Endothelial cell of umbilical vein (primary cell): ENCODE measurements around the gene ADAMTS17. TPM values are rescaled to one million over a fixed set of nuclear protein-coding genes. Genes with fewer than 3 reads are reported as not detected.

Experiments used
- BruUV-seq: library from RNA; stranded (reverse); fragments of 400-500 nt; replicated peaks from 2 replicates; lab custom pipeline; 2021; lab: Mats Ljungman, UMichigan
- CTCF ChIA-PET: fragments of 300-600, 350-600 bp; sonication (Branson Sonifier 250); formaldehyde crosslinking; loops from one replicate; lab custom pipeline; 2021; ENCODE audit warnings: antibody characterized with exemption, inconsistent platforms; lab: Charles Lee
- POLR2A ChIA-PET: fragments of 300-600, 350-600 bp; sonication (Branson Sonifier 250); formaldehyde crosslinking; loops from one replicate; lab custom pipeline; 2021; ENCODE audit warnings: antibody characterized with exemption, inconsistent platforms; lab: Charles Lee
- DNase-seq: peaks from one replicate; pipeline ENCODE4 v3.0.0-alpha.2; 2011; ENCODE audit warnings: low read depth, low spot score
- FAIRE-seq: peaks from 2 replicates; lab custom pipeline; 2011; peaks lifted over from hg19 to GRCh38; lab: Jason Lieb, UNC
- H2AFZ ChIP-seq: 2 replicates; pipeline ENCODE4 v1.6.0; 2012; ENCODE audit warnings: low read depth, low read length, control low read depth, inconsistent platforms
- H3K27ac ChIP-seq: 2 replicates; pipeline ENCODE4 v1.5.1; 2011; ENCODE audit warnings: low read depth, mild to moderate bottlenecking, control low read depth, low read length, moderate library complexity; ENCODE audit not compliant: insufficient read depth
- H3K27me3 ChIP-seq, 2 experiments: 2 replicates each; pipeline versions ENCODE4 v1.6.0 to v1.6.1; 2011; ENCODE audit warnings: low read length in 2 of 2, mixed read lengths in 1 of 2; ENCODE audit not compliant: control insufficient read depth in 2 of 2, insufficient read depth in 2 of 2
- H3K36me3 ChIP-seq, 2 experiments: 2 replicates in 1 of 2; 3 replicates in 1 of 2; pipeline ENCODE4 v1.5.1; 2011; ENCODE audit warnings: low read length in 2 of 2, mild to moderate bottlenecking in 1 of 2, moderate library complexity in 1 of 2; ENCODE audit not compliant: control insufficient read depth in 2 of 2, insufficient read depth in 2 of 2; ENCODE audit errors: extremely low read depth in 1 of 2
- H3K4me1 ChIP-seq: 3 replicates; pipeline ENCODE4 v1.5.1; 2011; ENCODE audit warnings: mild to moderate bottlenecking, low read length; ENCODE audit not compliant: control insufficient read depth, insufficient read depth; ENCODE audit errors: extremely low read depth
- H3K4me2 ChIP-seq: 2 replicates; pipeline ENCODE4 v1.6.1; 2011; ENCODE audit warnings: low read length, control low read depth, mixed read lengths; ENCODE audit not compliant: insufficient read depth
- H3K4me3 ChIP-seq, 3 experiments: fragments of 200-600 bp in 1 of 3; sonication (generic), shearing (Covaris generic) in 1 of 3; replicated peaks in 1 of 3; 2 replicates each; pipeline ENCODE4 v1.5.1; 2011 to 2016; ENCODE audit warnings: control low read depth in 3 of 3, low read length in 3 of 3, mild to moderate bottlenecking in 2 of 3, inconsistent platforms in 1 of 3, low read depth in 1 of 3, moderate library complexity in 1 of 3; ENCODE audit not compliant: insufficient read depth in 1 of 3
- H3K79me2 ChIP-seq: 2 replicates; pipeline ENCODE4 v1.6.0; 2012; ENCODE audit warnings: low read length, inconsistent platforms; ENCODE audit not compliant: control insufficient read depth, insufficient read depth
- H3K9ac ChIP-seq: replicated peaks from 2 replicates; pipeline ENCODE3; 2011; ENCODE audit warnings: low read length, control low read depth; ENCODE audit not compliant: insufficient read depth; ENCODE audit errors: extremely low read depth
- H3K9me1 ChIP-seq: replicated peaks from 3 replicates; pipeline ENCODE4 v1.6.0; 2011; ENCODE audit warnings: mild to moderate bottlenecking, low read length; ENCODE audit not compliant: control insufficient read depth, insufficient read depth; ENCODE audit errors: extremely low read depth
- H3K9me3 ChIP-seq: replicated peaks from 2 replicates; pipeline ENCODE4 v1.5.1; 2012; ENCODE audit warnings: low read length, inconsistent platforms; ENCODE audit not compliant: control insufficient read depth, insufficient read depth
- H4K20me1 ChIP-seq: replicated peaks from 2 replicates; pipeline ENCODE3; 2011; ENCODE audit warnings: mild to moderate bottlenecking, low read length; ENCODE audit not compliant: control insufficient read depth, insufficient read depth; ENCODE audit errors: extremely low read depth
- CTCF ChIP-seq, 2 donors: IDR thresholded peaks; 1 replicate in 1 of 2; 2 replicates in 1 of 2; pipeline ENCODE4 v1.5.1; 2011; ENCODE audit warnings: low read length in 2 of 2, mild to moderate bottlenecking in 2 of 2, moderate library complexity in 2 of 2, control low read depth in 1 of 2, inconsistent platforms in 1 of 2, low read depth in 1 of 2; ENCODE audit not compliant: insufficient read depth in 1 of 2; ENCODE audit errors: extremely low read depth in 1 of 2
- FOS ChIP-seq: IDR thresholded peaks from 2 replicates; pipeline ENCODE4 v1.6.1; 2011; ENCODE audit warnings: mild to moderate bottlenecking, low read length, moderate library complexity, borderline replicate concordance; ENCODE audit not compliant: insufficient read depth
- GATA2 ChIP-seq: IDR thresholded peaks from 2 replicates; pipeline ENCODE4 v1.7.0; 2011; ENCODE audit warnings: low read depth, mild to moderate bottlenecking, moderate library complexity, mixed read lengths, low read length; ENCODE audit not compliant: insufficient read length, insufficient read depth
- JUN ChIP-seq: IDR thresholded peaks from 2 replicates; pipeline ENCODE4 v1.6.1; 2011; ENCODE audit warnings: borderline replicate concordance, low read depth; ENCODE audit not compliant: insufficient read length, insufficient read depth
- MYC ChIP-seq: IDR thresholded peaks from one replicate; pipeline ENCODE4 v1.6.1; 2011; ENCODE audit warnings: mild to moderate bottlenecking, low read depth, low read length
- POLR2A ChIP-seq: IDR thresholded peaks from 2 replicates; pipeline ENCODE4 v1.6.1; 2012; ENCODE audit warnings: low read depth, mild to moderate bottlenecking, control low read depth, low read length
- POLR2AphosphoS5 ChIP-seq: IDR thresholded peaks from 2 replicates; pipeline ENCODE4 v1.6.1; 2012; ENCODE audit warnings: low read depth, mild to moderate bottlenecking, control low read depth, low read length, moderate library complexity; ENCODE audit not compliant: insufficient read depth
- dilution Hi-C: fragments of 300-500 bp; cut with MboI; formaldehyde crosslinking; loops from one replicate; pipeline ENCODE4 v1.15.0; 2019; ENCODE audit warnings: low sequenced_read_pairs; ENCODE audit not compliant: extremely low pct_ligation_motif_present
- intact Hi-C: fragments of 100-400 bp; cut with micrococcal nuclease; formaldehyde crosslinking; loops from one replicate; pipeline ENCODE4 v1.10.0; 2022
- polyA plus RNA-seq, 4 experiments: library from polyadenylated mRNA; depleted of rRNA in 3 of 4; stranded (reverse) in 3 of 4; unstranded in 1 of 4; fragments of >200 nt; gene quantifications; 2 replicates each; pipeline versions ENCODE4 v1.2.1 to v1.2.3, GENCODE V29; 2011 to 2012; ENCODE audit warnings: missing spikeins in 1 of 4
- total RNA-seq: library from RNA; stranded (reverse); gene quantifications from 2 replicates; pipeline ENCODE4 v1.2.3, GENCODE V29; 2021

The ADAMTS17 gene
- total and polyA plus RNA-seq, 2 donors (not counting 3 experiments of a cell fraction or from before 2014, with no cell fraction given) = 0.12 TPM; not detected in 1

DNA sequence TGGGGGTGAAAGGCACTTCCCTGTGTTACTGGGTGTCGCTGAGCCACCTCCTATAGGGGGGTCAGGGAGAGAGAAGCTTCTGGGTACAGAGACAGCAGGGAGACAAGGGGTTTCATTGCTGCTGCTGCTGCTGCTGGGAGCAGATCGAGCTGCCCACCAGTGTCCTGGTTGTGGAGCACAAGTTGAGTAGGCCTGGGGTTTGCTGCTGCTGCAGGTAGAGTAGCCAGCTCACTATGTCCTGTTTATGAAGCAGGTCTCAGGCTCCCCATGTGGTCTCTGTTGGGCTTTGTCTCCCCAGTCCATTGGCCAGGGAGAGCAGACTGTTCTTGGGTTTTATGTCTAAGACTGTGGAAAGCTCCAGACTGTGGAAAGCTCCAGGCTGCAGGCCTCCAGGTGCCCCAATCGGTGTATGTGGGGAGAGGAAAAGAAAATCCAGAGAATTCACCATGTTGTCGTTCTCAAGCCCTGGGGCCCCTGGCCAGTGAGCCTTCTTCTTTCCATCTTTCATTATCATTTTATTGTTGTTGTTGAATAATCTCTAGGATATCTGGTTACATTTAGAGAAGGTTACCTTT is 157.8 kb downstream of the ADAMTS17 start:
- ChIA-PET CTCF (no interaction called here), POLR2A (no interaction called here)
- Histone ChIP-seq H2AFZ (no peak overlapping the region), H3K79me2 (no peaks in the 10 kb centered on the region), H3K4me1 (no peaks in the 10 kb centered on the region), H4K20me1 (no peaks in the 10 kb centered on the region), H3K4me2 (no peak overlapping the region), H3K36me3 (no peaks in the 10 kb centered on the region), H3K27me3 (no peaks in the 10 kb centered on the region), H3K9me1 (no peaks in the 10 kb centered on the region), H3K4me3 (no peak overlapping the region), H3K9ac (no peak overlapping the region), H3K9me3 (no peaks in the 10 kb centered on the region), H3K27ac (no peak overlapping the region)
- no peak for TF ChIP-seq GATA2
- no peak for TF ChIP-seq JUN
- no peak for TF ChIP-seq FOS
- TF ChIP-seq POLR2A = no peak
- TF ChIP-seq CTCF (IDR thresholded peaks at IDR 0.05; ENCODE audit: extremely low read depth in 1 of 2, insufficient read depth in 1 of 2, low read depth in 1 of 2, low read length in 2 of 2) = no peak
- TF ChIP-seq POLR2AphosphoS5 = no peak
- TF ChIP-seq MYC = no peak
- FAIRE-seq = no peak
- dilution Hi-C loops = no loop called here
- BruUV-seq = no TSS peak
- no peak for DNase-seq
- intact Hi-C loops = no loop called here
